MM.1S (cell line): ENCODE results near the gene CXADR.
"Not testable (repeated sequence)": the region's sequence is repeated elsewhere in the genome, so short reads cannot be mapped to it uniquely, and the experiment has no call there.

Source experiments
- DNase-seq: peaks from one replicate; pipeline ENCODE4 v3.0.0-alpha.2; 2015
- H2AFZ ChIP-seq: fragments of 300-600 bp; sonication (generic); 2 replicates; pipeline ENCODE4 v1.6.0; 2016; ENCODE audit warnings: antibody characterized with exemption, low read length
- H3F3A ChIP-seq: fragments of 300-600 bp; sonication (generic); 2 replicates; pipeline ENCODE4 v1.6.1; 2016; ENCODE audit warnings: mild to moderate bottlenecking, antibody characterized with exemption, low read length, moderate library complexity, mixed read lengths; ENCODE audit not compliant: insufficient read depth
- H3K27ac ChIP-seq: fragments of 300-600 bp; sonication (generic); 2 replicates; pipeline ENCODE4 v1.5.1; 2016; ENCODE audit warnings: mild to moderate bottlenecking, low read length
- H3K27me3 ChIP-seq: fragments of 300-600 bp; sonication (generic); replicated peaks from 2 replicates; pipeline ENCODE4 v1.6.0; 2016; ENCODE audit warnings: low read length; ENCODE audit not compliant: insufficient read depth
- H3K36me3 ChIP-seq: fragments of 300-600 bp; sonication (generic); replicated peaks from 2 replicates; pipeline ENCODE4 v1.6.1; 2016; ENCODE audit warnings: mild to moderate bottlenecking, low read length, mixed read lengths; ENCODE audit not compliant: insufficient read depth
- H3K4me1 ChIP-seq: fragments of 300-600 bp; sonication (generic); 2 replicates; pipeline ENCODE4 v1.6.1; 2016; ENCODE audit warnings: low read length, mixed read lengths
- H3K4me2 ChIP-seq: fragments of 300-600 bp; sonication (generic); 2 replicates; pipeline ENCODE4 v1.6.0; 2016; ENCODE audit warnings: low read depth, low read length
- H3K4me3 ChIP-seq: fragments of 300-600 bp; sonication (generic); 2 replicates; pipeline ENCODE4 v1.5.1; 2016; ENCODE audit warnings: low read length, mixed read lengths
- H3K79me2 ChIP-seq: fragments of 300-600 bp; sonication (generic); 2 replicates; pipeline ENCODE4 v1.6.1; 2016; ENCODE audit warnings: mixed run types, low read length, mixed read lengths
- H3K9ac ChIP-seq: fragments of 300-600 bp; sonication (generic); 2 replicates; pipeline ENCODE4 v1.6.1; 2016; ENCODE audit warnings: low read length, mixed read lengths
- H3K9me2 ChIP-seq: fragments of 300-600 bp; sonication (generic); replicated peaks from 2 replicates; pipeline ENCODE4 v1.6.1; 2016; ENCODE audit warnings: mild to moderate bottlenecking, low read length, mixed read lengths; ENCODE audit not compliant: insufficient read depth
- H3K9me3 ChIP-seq: fragments of 300-600 bp; sonication (generic); replicated peaks from 2 replicates; pipeline ENCODE4 v1.6.1; 2016; ENCODE audit warnings: mild to moderate bottlenecking, low read length, mixed read lengths; ENCODE audit not compliant: insufficient read depth
- H4K20me1 ChIP-seq: fragments of 300-600 bp; sonication (generic); 2 replicates; pipeline ENCODE4 v1.6.1; 2016; ENCODE audit warnings: mild to moderate bottlenecking, low read length, moderate library complexity, mixed read lengths; ENCODE audit not compliant: insufficient read depth
- EZH2 ChIP-seq: fragments of 300-600 bp; sonication (generic); optimal IDR thresholded peaks from 2 replicates; pipeline ENCODE3; 2017; ENCODE audit warnings: low read depth, mild to moderate bottlenecking, antibody characterized with exemption, low read length, mixed read lengths
- EZH2phosphoT487 ChIP-seq: fragments of 300-600 bp; sonication (generic); IDR thresholded peaks from 2 replicates; pipeline ENCODE4 v1.6.1; 2018; ENCODE audit warnings: antibody characterized with exemption, low read length
- TF ChIP-seq, protein P1 (sequence below): fragments of 300-600 bp; sonication (generic); IDR thresholded peaks from 2 replicates; pipeline ENCODE4 v1.5.1; 2016; ENCODE audit warnings: antibody characterized with exemption, low read length, mixed read lengths

Gene CXADR

DNA sequence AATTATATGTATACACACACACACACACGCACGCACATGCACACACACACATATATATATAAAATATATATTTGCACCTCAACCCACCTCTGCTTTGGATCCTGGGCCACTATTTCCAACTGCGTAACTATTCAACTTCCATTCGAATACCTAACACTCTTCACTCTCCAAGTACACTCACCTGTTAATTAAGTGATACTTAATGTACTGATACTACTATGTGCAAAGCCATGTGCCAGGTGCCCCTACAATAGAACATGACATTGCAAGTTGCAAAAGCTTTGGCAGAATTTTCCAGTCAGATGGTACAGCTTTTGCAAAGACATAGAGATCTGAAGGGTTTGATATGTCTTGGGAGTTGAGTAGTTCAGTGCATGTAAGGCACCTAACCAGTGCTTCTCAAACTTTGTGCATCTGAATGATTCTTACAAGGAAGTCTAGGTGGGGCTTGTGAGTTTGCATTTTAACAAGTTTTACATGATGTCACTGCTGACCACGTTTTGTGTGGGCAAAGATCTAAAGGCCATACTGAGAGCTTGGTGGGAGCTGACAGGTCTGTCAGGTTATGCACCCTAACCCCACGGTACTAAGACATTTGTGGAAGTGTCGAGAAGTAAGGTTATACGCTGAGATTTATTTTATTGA, 7.2 kb downstream of the CXADR start:
- no peak for DNase-seq
- Histone ChIP-seq H3K36me3 (no peaks in the 10 kb centered on the region), H3K9me3 (no peaks in the 10 kb centered on the region), H2AFZ (no peak overlapping the region), H3K4me3 (no peak overlapping the region), H3K9me2 (no peaks in the 10 kb centered on the region), H3F3A (no peaks in the 10 kb centered on the region), H3K9ac (no peak overlapping the region), H3K27me3 (no peaks in the 10 kb centered on the region), H3K4me1 (no peaks in the 10 kb centered on the region), H3K79me2 (peaks cover 20% of the 10 kb centered on the region), H3K27ac (no peak overlapping the region), H3K4me2 (no peak overlapping the region), H4K20me1 (no peaks in the 10 kb centered on the region)
- TF ChIP-seq EZH2phosphoT487 (no peak), EZH2 (no peak)
- TF ChIP-seq, protein P1, sequence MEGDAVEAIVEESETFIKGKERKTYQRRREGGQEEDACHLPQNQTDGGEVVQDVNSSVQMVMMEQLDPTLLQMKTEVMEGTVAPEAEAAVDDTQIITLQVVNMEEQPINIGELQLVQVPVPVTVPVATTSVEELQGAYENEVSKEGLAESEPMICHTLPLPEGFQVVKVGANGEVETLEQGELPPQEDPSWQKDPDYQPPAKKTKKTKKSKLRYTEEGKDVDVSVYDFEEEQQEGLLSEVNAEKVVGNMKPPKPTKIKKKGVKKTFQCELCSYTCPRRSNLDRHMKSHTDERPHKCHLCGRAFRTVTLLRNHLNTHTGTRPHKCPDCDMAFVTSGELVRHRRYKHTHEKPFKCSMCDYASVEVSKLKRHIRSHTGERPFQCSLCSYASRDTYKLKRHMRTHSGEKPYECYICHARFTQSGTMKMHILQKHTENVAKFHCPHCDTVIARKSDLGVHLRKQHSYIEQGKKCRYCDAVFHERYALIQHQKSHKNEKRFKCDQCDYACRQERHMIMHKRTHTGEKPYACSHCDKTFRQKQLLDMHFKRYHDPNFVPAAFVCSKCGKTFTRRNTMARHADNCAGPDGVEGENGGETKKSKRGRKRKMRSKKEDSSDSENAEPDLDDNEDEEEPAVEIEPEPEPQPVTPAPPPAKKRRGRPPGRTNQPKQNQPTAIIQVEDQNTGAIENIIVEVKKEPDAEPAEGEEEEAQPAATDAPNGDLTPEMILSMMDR = no peak

DNA sequence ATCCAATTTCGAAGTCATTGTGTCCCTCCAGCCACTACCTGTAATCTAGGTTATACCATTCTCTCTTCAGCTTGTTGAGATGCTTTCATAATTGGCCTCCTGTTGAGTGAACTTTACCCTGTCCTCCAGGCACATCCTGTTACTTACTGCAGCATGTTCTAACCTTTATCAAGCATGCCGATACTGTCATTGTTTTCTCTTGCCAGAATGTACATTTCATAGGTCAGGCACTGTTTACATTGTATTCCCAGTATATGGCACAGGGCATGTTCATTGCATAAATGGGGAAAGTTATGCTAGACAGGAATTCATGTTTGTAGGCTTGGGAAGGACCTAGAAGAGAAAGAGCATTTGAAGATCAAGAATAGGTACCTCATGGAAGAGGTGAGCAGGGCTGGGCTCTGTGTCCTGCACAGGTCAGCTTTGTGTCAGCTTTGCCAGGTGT, 10.2 kb downstream of the CXADR start:
- Histone ChIP-seq H3K9ac (no peak overlapping the region), H4K20me1 (no peaks in the 10 kb centered on the region), H3K9me2 (no peaks in the 10 kb centered on the region), H3K4me3 (no peak overlapping the region), H2AFZ (no peak overlapping the region), H3F3A (no peaks in the 10 kb centered on the region), H3K27me3 (no peaks in the 10 kb centered on the region), H3K36me3 (no peaks in the 10 kb centered on the region), H3K27ac (no peak overlapping the region), H3K4me2 (no peak overlapping the region), H3K79me2 (peaks cover 9% of the 10 kb centered on the region), H3K4me1 (no peaks in the 10 kb centered on the region), H3K9me3 (no peaks in the 10 kb centered on the region)
- TF ChIP-seq EZH2 = no peak
- TF ChIP-seq EZH2phosphoT487 = no peak
- TF ChIP-seq, protein P1 = no peak
- no peak for DNase-seq

DNA sequence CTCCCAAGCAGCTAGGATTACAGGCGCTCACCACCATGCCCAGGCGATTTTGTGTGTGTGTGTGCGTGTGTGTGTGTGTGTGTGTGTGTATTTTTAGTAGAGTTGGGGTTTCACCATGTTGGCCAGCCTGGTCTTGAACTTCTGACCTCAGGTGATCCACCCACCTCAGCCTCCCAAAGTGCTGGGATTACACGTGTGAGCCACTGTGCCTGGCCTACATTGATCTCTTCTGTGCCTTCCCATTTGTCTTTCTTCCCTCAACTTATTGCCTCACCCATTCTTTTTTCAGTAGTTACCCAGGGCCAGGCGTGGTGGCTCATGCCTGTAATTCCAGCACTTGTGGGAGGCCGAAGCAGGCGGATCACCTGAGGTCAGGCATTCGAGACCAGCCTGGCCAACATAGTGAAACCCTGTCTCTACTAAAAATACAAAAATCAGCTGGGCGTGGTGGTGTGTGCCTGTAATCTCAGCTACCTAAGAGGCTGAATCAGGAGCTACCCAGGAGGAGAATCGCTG, 11.2 kb downstream of the CXADR start:
- H3K4me1 ChIP-seq, H3K4me2 ChIP-seq, H3K4me3 ChIP-seq, H3F3A ChIP-seq, H3K27ac ChIP-seq, H3K9ac ChIP-seq, DNase-seq, H3K9me2 ChIP-seq, H3K27me3 ChIP-seq, H4K20me1 ChIP-seq, H3K9me3 ChIP-seq, H2AFZ ChIP-seq, H3K36me3 ChIP-seq: not testable (repeated sequence)
- H3K79me2 ChIP-seq = peaks cover 11% of the 10 kb centered on the region

DNA sequence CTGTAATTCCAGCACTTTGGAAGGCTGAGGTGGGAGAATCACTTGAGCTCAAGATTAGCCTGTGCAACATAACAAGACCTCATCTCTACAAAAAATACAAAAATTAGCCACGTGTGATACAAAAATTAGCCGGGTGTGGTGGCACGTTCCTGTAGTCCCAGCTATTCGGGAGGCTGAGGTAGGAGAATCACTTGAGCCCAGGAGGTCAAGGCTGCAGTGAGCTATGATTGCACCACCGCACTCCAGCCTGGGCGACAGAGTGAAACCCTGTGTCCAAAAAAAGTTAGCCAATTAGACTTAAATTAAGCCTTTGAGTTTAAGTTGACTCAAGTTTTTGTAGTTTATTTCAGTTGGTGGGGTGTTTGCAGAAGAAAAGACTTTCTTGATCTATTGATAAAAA, 11.8 kb downstream of the CXADR start:
- Histone ChIP-seq H3K4me3 (no peak overlapping the region), H2AFZ (no peak overlapping the region), H3K27ac (no peak overlapping the region), H3K4me2 (no peak overlapping the region), H3K4me1 (no peaks in the 10 kb centered on the region), H3K27me3 (no peaks in the 10 kb centered on the region), H3K9me3 (no peaks in the 10 kb centered on the region), H3K36me3 (no peaks in the 10 kb centered on the region), H4K20me1 (no peaks in the 10 kb centered on the region), H3K9ac (no peak overlapping the region), H3K79me2 (peaks cover 11% of the 10 kb centered on the region), H3K9me2 (no peaks in the 10 kb centered on the region), H3F3A (no peaks in the 10 kb centered on the region)
- TF ChIP-seq EZH2 (no peak), EZH2phosphoT487 (no peak)
- TF ChIP-seq, protein P1 = no peak
- no peak for DNase-seq
